AG10803 (cell line): ENCODE results near the gene PACSIN1.

Experiments used
- DNase-seq: peaks from one replicate; pipeline ENCODE4 v3.0.0; 2010; ENCODE audit warnings: low read depth
- H3K4me3 ChIP-seq: 2 replicates; pipeline ENCODE4 v1.5.1; 2011; ENCODE audit warnings: mild to moderate bottlenecking, low read length, control low read depth
- CTCF ChIP-seq: conservative IDR thresholded peaks from 2 replicates; pipeline ENCODE4 v1.5.1; 2011; ENCODE audit warnings: mild to moderate bottlenecking, low read length, control low read depth, inconsistent platforms

The PACSIN1 gene

GRCh38 chr6:34571388-34571787, 105.5 kb downstream of the PACSIN1 start:
- DNase-seq, result no peak
- TF ChIP-seq CTCF, result no peak

GRCh38 chr6:34572021-34572420, 106.1 kb downstream of the PACSIN1 start:
- DNase-seq, result no peak
- no peak overlapping the region for H3K4me3 ChIP-seq
- no peak for TF ChIP-seq CTCF

More at GRCh38 chr6:34571388-34571787, 105.5 kb downstream of the PACSIN1 start:
- H3K4me3 ChIP-seq, result no peak overlapping the region

GRCh38 chr6:34572585-34572984, 106.7 kb downstream of the PACSIN1 start:
- no peak overlapping the region for H3K4me3 ChIP-seq
- DNase-seq, result no peak
- TF ChIP-seq CTCF, result no peak

- TF ChIP-seq CTCF, result no peak
- H3K4me3 ChIP-seq, result no peak overlapping the region
- DNase-seq, result no peak
Measured at GRCh38 chr6:34573567-34574183, 107.8 kb downstream of the PACSIN1 start.

- no peak for TF ChIP-seq CTCF
- DNase-seq, result no peak
- H3K4me3 ChIP-seq, result no peak overlapping the region
Measured at GRCh38 chr6:34574647-34575293, 108.9 kb downstream of the PACSIN1 start.

GRCh38 chr6:34575326-34575725, 109.5 kb downstream of the PACSIN1 start:
- no peak for DNase-seq
- TF ChIP-seq CTCF, result no peak
- no peak overlapping the region for H3K4me3 ChIP-seq

- no peak for TF ChIP-seq CTCF
Measured at GRCh38 chr6:34576286-34576955, 110.5 kb downstream of the PACSIN1 start.

More at GRCh38 chr6:34576286-34576955, 110.5 kb downstream of the PACSIN1 start:
- DNase-seq, result no peak
- no peak overlapping the region for H3K4me3 ChIP-seq
